Measurements from ENCODE around the gene EDRF1. TPM values are rescaled to one million over a fixed set of nuclear protein-coding genes. Genes with fewer than 3 reads are reported as not detected.

The EDRF1 gene
- polyA plus RNA-seq, 1 donor (not counting 4 experiments of a cell fraction or from before 2014, with no cell fraction given), result 20.4 TPM

GRCh38 chr10:125769175-125769574 lies 49.7 kb downstream of the EDRF1 start:
- no peak for DNase-seq (ENCODE audit: low read depth, low spot score)
- no peaks in the 10 kb centered on the region for H3K27me3 ChIP-seq (ENCODE audit: control insufficient read depth, extremely low read depth, insufficient read depth, low read length)
- dilution Hi-C loops (cut with MboI; ENCODE audit: extremely low pct_ligation_motif_present, low sequenced_read_pairs), result no loop called here
- H3K79me2 ChIP-seq (ENCODE audit: control insufficient read depth, insufficient read depth, low read length), result no peaks in the 10 kb centered on the region
- no peaks in the 10 kb centered on the region for H3K9me1 ChIP-seq (ENCODE audit: control insufficient read depth, extremely low read depth, insufficient read depth, low read length)
- no peak overlapping the region for H3K4me2 ChIP-seq (ENCODE audit: control insufficient read depth, extremely low read depth, insufficient read depth, low read depth, low read length)
- no peak overlapping the region for H3K27ac ChIP-seq (ENCODE audit: control insufficient read depth, insufficient read depth, low read length)
- no peak overlapping the region for H3K9ac ChIP-seq (ENCODE audit: control insufficient read depth, extremely low read depth, insufficient read depth, low read length)
- peaks cover 4 to 6% of the 10 kb centered on the region in 2 experiments for H3K36me3 ChIP-seq (ENCODE audit: control insufficient read depth in 2 of 2, extremely low read depth in 1 of 2, insufficient read depth in 2 of 2, low read length in 2 of 2)
- H3K4me3 ChIP-seq (ENCODE audit: control insufficient read depth in 2 of 3, extremely low read depth in 1 of 3, insufficient read depth in 2 of 3, low read depth in 1 of 3, low read length in 3 of 3), result no peak overlapping the region
- H3K4me1 ChIP-seq (ENCODE audit: control insufficient read depth, extremely low read depth, insufficient read depth, low read length), result no peaks in the 10 kb centered on the region
- TF ChIP-seq EZH2 (IDR thresholded peaks at IDR 0.05; ENCODE audit: low read length), result no peak
- TF ChIP-seq CTCF (optimal IDR thresholded peaks at IDR 0.05 in 1 of 3, IDR thresholded peaks at IDR 0.05 in 1 of 3, conservative IDR thresholded peaks at IDR 0.05 in 1 of 3; ENCODE audit: extremely low read depth in 1 of 3, insufficient read depth in 2 of 3, low read length in 3 of 3), result no peak
- no peak for FAIRE-seq
- no peaks in the 10 kb centered on the region for H4K20me1 ChIP-seq (ENCODE audit: control insufficient read depth, extremely low read depth, insufficient read depth, low read length)
- no peaks in the 10 kb centered on the region for H3K9me3 ChIP-seq (ENCODE audit: control insufficient read depth, low read depth, low read length)
- H2AFZ ChIP-seq (ENCODE audit: control insufficient read depth, low read length), result no peak overlapping the region

GRCh38 chr10:125770844-125771243 lies 51.3 kb downstream of the EDRF1 start:
- DNase-seq (ENCODE audit: low read depth, low spot score), result no peak
- dilution Hi-C loops (cut with MboI; ENCODE audit: extremely low pct_ligation_motif_present, low sequenced_read_pairs), result no loop called here
- H4K20me1 ChIP-seq (ENCODE audit: control insufficient read depth, extremely low read depth, insufficient read depth, low read length), result no peaks in the 10 kb centered on the region
- no peaks in the 10 kb centered on the region for H3K9me1 ChIP-seq (ENCODE audit: control insufficient read depth, extremely low read depth, insufficient read depth, low read length)
- TF ChIP-seq EZH2 (IDR thresholded peaks at IDR 0.05; ENCODE audit: low read length) (no peak), CTCF (optimal IDR thresholded peaks at IDR 0.05 in 1 of 3, IDR thresholded peaks at IDR 0.05 in 1 of 3, conservative IDR thresholded peaks at IDR 0.05 in 1 of 3; ENCODE audit: extremely low read depth in 1 of 3, insufficient read depth in 2 of 3, low read length in 3 of 3) (no peak)
- H2AFZ ChIP-seq (ENCODE audit: control insufficient read depth, low read length), result no peak overlapping the region
- H3K79me2 ChIP-seq (ENCODE audit: control insufficient read depth, insufficient read depth, low read length), result no peaks in the 10 kb centered on the region
- no peaks in the 10 kb centered on the region for H3K27me3 ChIP-seq (ENCODE audit: control insufficient read depth, extremely low read depth, insufficient read depth, low read length)
- no peak overlapping the region for H3K4me2 ChIP-seq (ENCODE audit: control insufficient read depth, extremely low read depth, insufficient read depth, low read depth, low read length)
- peaks cover 0 to 3% of the 10 kb centered on the region in 2 experiments for H3K36me3 ChIP-seq (ENCODE audit: control insufficient read depth in 2 of 2, extremely low read depth in 1 of 2, insufficient read depth in 2 of 2, low read length in 2 of 2)
- H3K9ac ChIP-seq (ENCODE audit: control insufficient read depth, extremely low read depth, insufficient read depth, low read length), result no peak overlapping the region
- H3K4me3 ChIP-seq (ENCODE audit: control insufficient read depth in 2 of 3, extremely low read depth in 1 of 3, insufficient read depth in 2 of 3, low read depth in 1 of 3, low read length in 3 of 3), result no peak overlapping the region
- no peak for FAIRE-seq
- no peaks in the 10 kb centered on the region for H3K9me3 ChIP-seq (ENCODE audit: control insufficient read depth, low read depth, low read length)
- H3K27ac ChIP-seq (ENCODE audit: control insufficient read depth, insufficient read depth, low read length), result no peak overlapping the region
- no peaks in the 10 kb centered on the region for H3K4me1 ChIP-seq (ENCODE audit: control insufficient read depth, extremely low read depth, insufficient read depth, low read length)

All from keratinocyte (primary cell).